Natural killer cell (primary cell): ENCODE results near the gene CERT1. TPM values are rescaled to one million over a fixed set of nuclear protein-coding genes. Genes with fewer than 3 reads are reported as not detected.

Experiments
- ATAC-seq, 3 donors: fragments of 150-1000 bp in 2 of 3; fragments of 200-7000 bp in 1 of 3; cut with Tn5 transposase; 1 replicate in 1 of 3; 2 replicates in 2 of 3; pipeline ENCODE4 v1.10.0; 2021; ENCODE audit warnings: mild to moderate bottlenecking in 2 of 3, moderate library complexity in 2 of 3
- DNase-seq, 2 donors: peaks; one replicate each; pipeline versions ENCODE4 v3.0.0 to v3.0.0-alpha.2; 2013 to 2021; ENCODE audit warnings: mixed read lengths in 1 of 2
- H3K27ac ChIP-seq: one replicate; pipeline ENCODE4 v1.5.1; 2013; ENCODE audit warnings: mild to moderate bottlenecking, low read length
- H3K27me3 ChIP-seq: one replicate; pipeline ENCODE4 v1.6.1; 2013; ENCODE audit warnings: low read length; ENCODE audit not compliant: control insufficient read depth, insufficient read depth
- H3K36me3 ChIP-seq: one replicate; pipeline ENCODE4 v1.6.1; 2013; ENCODE audit warnings: low read length; ENCODE audit not compliant: control insufficient read depth, insufficient read depth
- H3K4me1 ChIP-seq: one replicate; pipeline ENCODE4 v1.6.1; 2013; ENCODE audit warnings: low read length; ENCODE audit not compliant: control insufficient read depth, insufficient read depth
- H3K4me3 ChIP-seq: one replicate; pipeline ENCODE4 v1.5.1; 2013; ENCODE audit warnings: low read length
- H3K9me3 ChIP-seq: one replicate; pipeline ENCODE4 v1.6.1; 2013; ENCODE audit warnings: low read length; ENCODE audit not compliant: control insufficient read depth, insufficient read depth
- H3K27ac Mint-ChIP-seq, 2 donors: one replicate each; pipeline ENCODE4 v1.8.0; 2022; ENCODE audit warnings: mild to moderate bottlenecking in 2 of 2, mixed read lengths in 2 of 2, moderate library complexity in 1 of 2
- H3K27me3 Mint-ChIP-seq, 2 donors: one replicate each; pipeline ENCODE4 v1.8.0; 2022; ENCODE audit warnings: low read depth in 2 of 2, mixed read lengths in 2 of 2
- H3K36me3 Mint-ChIP-seq: one replicate; pipeline ENCODE4 v1.8.0; 2022; ENCODE audit warnings: mixed read lengths
- H3K4me1 Mint-ChIP-seq, 2 donors: one replicate each; pipeline ENCODE4 v1.8.0; 2022; ENCODE audit warnings: mixed read lengths in 2 of 2
- H3K4me3 Mint-ChIP-seq: one replicate; pipeline ENCODE4 v1.8.0; 2022; ENCODE audit warnings: mild to moderate bottlenecking, moderate library complexity, mixed read lengths
- H3K9me3 Mint-ChIP-seq, 2 donors: one replicate each; pipeline ENCODE4 v1.8.0; 2022; ENCODE audit warnings: mixed read lengths in 2 of 2
- CTCF ChIP-seq: fragments of 200-600 bp; IDR thresholded peaks from one replicate; pipeline ENCODE4 v1.8.0; 2022; ENCODE audit warnings: antibody characterized with exemption
- WGBS: methylation state at CpG from one replicate; pipeline ENCODE4 v1.1.7; 2013; ENCODE audit warnings: missing lambda C conversion rate; ENCODE audit not compliant: insufficient coverage; 5-methylcytosine and 5-hydroxymethylcytosine counted together
- intact Hi-C: fragments of 100-400 bp; cut with micrococcal nuclease; formaldehyde crosslinking; loops from one replicate; pipeline ENCODE4 v1.14.2; 2022
- total RNA-seq, 4 donors: library from RNA; stranded (reverse); fragments of 120-200 nt in 1 of 4; gene quantifications; one replicate each; pipeline versions ENCODE4 v1.2.3 to v1.2.4, GENCODE V29; 2013 to 2022

The CERT1 gene
- total RNA-seq, 3 donors from 2014 or later (not counting 1 experiment from before 2014, with no cell fraction given) = 50.1 to 51.4 (median 50.2) TPM

GRCh38 chr5:75405296-75405695 lies 106.1 kb downstream of the CERT1 start:
- H3K9me3 Mint-ChIP-seq = no peaks in the 10 kb centered on the region
- H3K9me3 ChIP-seq = no peaks in the 10 kb centered on the region
- H3K27me3 ChIP-seq = no peaks in the 10 kb centered on the region
- no peaks in the 10 kb centered on the region for H3K36me3 Mint-ChIP-seq
- H3K4me3 ChIP-seq = no peak overlapping the region
- no peak overlapping the region for H3K27ac ChIP-seq
- no peak overlapping the region for H3K27ac Mint-ChIP-seq
- no peaks in the 10 kb centered on the region for H3K4me1 ChIP-seq
- no peaks in the 10 kb centered on the region for H3K4me1 Mint-ChIP-seq
- TF ChIP-seq CTCF = no peak
- WGBS = 79% methylated on average over 3 of the region's 3 CpGs
- no peak for DNase-seq
- intact Hi-C loops = no loop called here
- peaks cover 28% of the 10 kb centered on the region for H3K36me3 ChIP-seq
- no peak for ATAC-seq
- no peaks in the 10 kb centered on the region for H3K27me3 Mint-ChIP-seq
- H3K4me3 Mint-ChIP-seq = no peak overlapping the region

- TF ChIP-seq CTCF = no peak
- Histone ChIP-seq H3K27ac (no peak overlapping the region), H3K4me3 (no peak overlapping the region), H3K9me3 (no peaks in the 10 kb centered on the region), H3K36me3 (peaks cover 8% of the 10 kb centered on the region), H3K27me3 (no peaks in the 10 kb centered on the region), H3K4me1 (no peaks in the 10 kb centered on the region)
- 100% methylated on average over 1 of the region's 3 CpGs for WGBS
- no peaks in the 10 kb centered on the region for H3K9me3 Mint-ChIP-seq
- no peak overlapping the region for H3K4me3 Mint-ChIP-seq
- no peak overlapping the region for H3K27ac Mint-ChIP-seq
- H3K36me3 Mint-ChIP-seq = no peaks in the 10 kb centered on the region
- no peaks in the 10 kb centered on the region for H3K27me3 Mint-ChIP-seq
- intact Hi-C loops = no loop called here
- ATAC-seq (no peak), DNase-seq (no peak)
- no peaks in the 10 kb centered on the region for H3K4me1 Mint-ChIP-seq
Measured at GRCh38 chr5:75395277-75395676, 116.2 kb downstream of the CERT1 start.

GRCh38 chr5:75389430-75389829 lies 122.0 kb downstream of the CERT1 start:
- no peaks in the 10 kb centered on the region for H3K4me1 ChIP-seq
- H3K4me3 Mint-ChIP-seq = no peak overlapping the region
- H3K27me3 Mint-ChIP-seq = no peaks in the 10 kb centered on the region
- H3K4me1 Mint-ChIP-seq = peaks cover 5 to 6% of the 10 kb centered on the region in 2 donors
- no peaks in the 10 kb centered on the region for H3K36me3 Mint-ChIP-seq
- no peaks in the 10 kb centered on the region for H3K9me3 Mint-ChIP-seq
- TF ChIP-seq CTCF = no peak
- H3K4me3 ChIP-seq = no peak overlapping the region
- no peak for DNase-seq
- intact Hi-C loops = no loop called here
- ATAC-seq = no peak
- no peak overlapping the region for H3K27ac Mint-ChIP-seq
- H3K36me3 ChIP-seq = peaks cover 32% of the 10 kb centered on the region
- no peaks in the 10 kb centered on the region for H3K27me3 ChIP-seq
- no peak overlapping the region for H3K27ac ChIP-seq
- 100% methylated on average over 1 of the region's 2 CpGs for WGBS
- H3K9me3 ChIP-seq = no peaks in the 10 kb centered on the region

GRCh38 chr5:75387806-75388205 lies 123.6 kb downstream of the CERT1 start:
- Mint-ChIP-seq H3K4me3 (no peak overlapping the region), H3K36me3 (no peaks in the 10 kb centered on the region), H3K27ac (no peak overlapping the region), H3K9me3 (no peaks in the 10 kb centered on the region), H3K4me1 (peaks cover 5 to 6% of the 10 kb centered on the region in 2 donors), H3K27me3 (no peaks in the 10 kb centered on the region)
- WGBS = 100% methylated on average over 4 of the region's 6 CpGs
- Histone ChIP-seq H3K36me3 (peaks cover 46% of the 10 kb centered on the region), H3K27me3 (no peaks in the 10 kb centered on the region), H3K27ac (no peak overlapping the region), H3K4me3 (no peak overlapping the region), H3K4me1 (no peaks in the 10 kb centered on the region), H3K9me3 (no peaks in the 10 kb centered on the region)
- ATAC-seq = no peak
- DNase-seq = no peak
- TF ChIP-seq CTCF = no peak
- intact Hi-C loops = no loop called here
